GM06990 (cell line): ENCODE results near the gene WHAMM.

Experiments
- DNase-seq: peaks from one replicate; pipeline ENCODE4 v3.0.0-alpha.2; 2011; ENCODE audit not compliant: insufficient read length; ENCODE audit errors: extremely low read depth
- H3K27me3 ChIP-seq: replicated peaks from 2 replicates; pipeline ENCODE4 v1.6.0; 2011; ENCODE audit warnings: low read length; ENCODE audit not compliant: control insufficient read depth, insufficient read depth
- H3K36me3 ChIP-seq: 2 replicates; pipeline ENCODE4 v1.5.1; 2011; ENCODE audit warnings: low read length; ENCODE audit not compliant: control insufficient read depth, insufficient read depth
- H3K4me3 ChIP-seq: replicated peaks from 2 replicates; pipeline ENCODE4 v1.5.1; 2011; ENCODE audit warnings: low read depth, mild to moderate bottlenecking, control low read depth, low read length
- TF ChIP-seq, protein P1 (sequence below): IDR thresholded peaks from 2 replicates; pipeline ENCODE4 v1.5.1; 2011; ENCODE audit warnings: low read length, control low read depth, mild to moderate bottlenecking, inconsistent platforms; ENCODE audit not compliant: insufficient read depth, poor library complexity, severe bottlenecking

Gene WHAMM

DNA sequence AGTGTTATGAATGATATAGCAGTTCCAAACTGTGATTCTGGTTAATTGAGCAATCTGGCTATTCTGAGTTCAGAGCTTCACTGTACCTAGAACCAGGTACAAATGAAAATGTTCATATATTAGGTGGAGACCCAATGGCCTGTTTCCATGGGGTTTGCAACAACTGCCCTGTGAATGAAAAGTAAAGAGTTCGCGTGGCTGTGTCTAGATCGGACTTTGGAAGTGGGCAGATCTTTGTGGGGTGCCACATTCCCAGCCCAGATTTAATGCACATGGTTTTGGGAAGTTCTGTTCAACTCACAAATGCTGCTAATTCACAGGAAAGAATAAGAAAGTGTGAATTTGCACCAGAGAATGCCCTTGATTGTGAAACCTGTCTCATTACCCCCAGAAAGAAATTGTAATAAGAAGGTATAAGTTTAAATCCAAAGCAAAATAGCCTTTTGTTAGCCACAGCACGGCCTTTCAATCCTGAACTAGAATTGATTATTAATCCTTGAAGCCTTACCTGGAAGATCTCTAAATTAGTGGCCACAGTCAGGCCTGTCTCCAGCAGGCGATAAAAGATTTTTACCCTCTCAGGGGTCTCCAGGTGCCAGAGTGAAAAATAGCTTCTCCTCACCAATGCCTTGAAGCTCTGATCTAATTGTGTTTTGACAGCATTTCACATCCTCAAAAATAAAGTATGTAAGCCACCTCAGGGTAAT, 22.6 kb downstream of the WHAMM start:
- TF ChIP-seq, protein P1, sequence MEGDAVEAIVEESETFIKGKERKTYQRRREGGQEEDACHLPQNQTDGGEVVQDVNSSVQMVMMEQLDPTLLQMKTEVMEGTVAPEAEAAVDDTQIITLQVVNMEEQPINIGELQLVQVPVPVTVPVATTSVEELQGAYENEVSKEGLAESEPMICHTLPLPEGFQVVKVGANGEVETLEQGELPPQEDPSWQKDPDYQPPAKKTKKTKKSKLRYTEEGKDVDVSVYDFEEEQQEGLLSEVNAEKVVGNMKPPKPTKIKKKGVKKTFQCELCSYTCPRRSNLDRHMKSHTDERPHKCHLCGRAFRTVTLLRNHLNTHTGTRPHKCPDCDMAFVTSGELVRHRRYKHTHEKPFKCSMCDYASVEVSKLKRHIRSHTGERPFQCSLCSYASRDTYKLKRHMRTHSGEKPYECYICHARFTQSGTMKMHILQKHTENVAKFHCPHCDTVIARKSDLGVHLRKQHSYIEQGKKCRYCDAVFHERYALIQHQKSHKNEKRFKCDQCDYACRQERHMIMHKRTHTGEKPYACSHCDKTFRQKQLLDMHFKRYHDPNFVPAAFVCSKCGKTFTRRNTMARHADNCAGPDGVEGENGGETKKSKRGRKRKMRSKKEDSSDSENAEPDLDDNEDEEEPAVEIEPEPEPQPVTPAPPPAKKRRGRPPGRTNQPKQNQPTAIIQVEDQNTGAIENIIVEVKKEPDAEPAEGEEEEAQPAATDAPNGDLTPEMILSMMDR = no peak
- DNase-seq = no peak
- Histone ChIP-seq H3K4me3 (peak overlapping the region; percentile 12; the same call in 1 of the 2 replicates), H3K36me3 (peaks cover 44% of the 10 kb centered on the region), H3K27me3 (no peaks in the 10 kb centered on the region)

DNA sequence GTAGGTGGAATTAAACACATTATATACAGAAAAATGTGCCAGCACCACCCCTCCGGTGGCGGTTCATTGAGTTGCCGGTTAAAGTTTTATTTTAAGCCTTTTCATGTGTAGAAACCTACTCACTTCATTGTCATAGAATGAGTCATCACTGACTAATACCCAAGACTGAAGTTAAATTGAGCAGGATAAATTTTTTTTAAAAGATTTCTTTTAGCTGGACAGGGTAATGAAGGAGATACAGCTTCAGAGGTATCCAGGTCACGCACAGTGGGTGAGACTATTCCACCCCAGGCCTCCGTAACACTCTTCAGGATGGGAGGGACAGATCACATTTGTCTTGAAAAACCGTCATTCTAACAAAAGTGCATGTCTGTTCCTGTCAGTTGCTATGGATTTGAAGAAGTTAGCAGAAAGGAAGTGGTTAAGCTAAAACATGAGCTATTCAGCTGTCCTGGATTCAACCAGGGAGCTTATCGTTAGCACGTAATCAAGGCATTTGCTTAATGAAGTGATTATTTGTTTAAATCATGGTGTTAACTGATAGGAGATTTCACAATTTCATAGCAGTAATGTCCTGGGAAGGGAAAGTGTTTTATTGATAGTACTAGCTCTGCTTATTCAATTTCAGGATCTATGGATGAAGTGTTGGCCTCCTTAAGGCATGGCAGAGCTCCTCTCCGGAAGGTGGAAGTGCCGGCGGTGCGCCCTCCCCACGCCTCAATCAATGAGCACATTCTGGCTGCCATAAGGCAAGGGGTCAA, 23.4 kb downstream of the WHAMM start:
- TF ChIP-seq, protein P1 = no peak
- peaks cover 47% of the 10 kb centered on the region for H3K36me3 ChIP-seq
- H3K4me3 ChIP-seq = no peak overlapping the region
- peak; percentile 60 for DNase-seq
- no peaks in the 10 kb centered on the region for H3K27me3 ChIP-seq

DNA sequence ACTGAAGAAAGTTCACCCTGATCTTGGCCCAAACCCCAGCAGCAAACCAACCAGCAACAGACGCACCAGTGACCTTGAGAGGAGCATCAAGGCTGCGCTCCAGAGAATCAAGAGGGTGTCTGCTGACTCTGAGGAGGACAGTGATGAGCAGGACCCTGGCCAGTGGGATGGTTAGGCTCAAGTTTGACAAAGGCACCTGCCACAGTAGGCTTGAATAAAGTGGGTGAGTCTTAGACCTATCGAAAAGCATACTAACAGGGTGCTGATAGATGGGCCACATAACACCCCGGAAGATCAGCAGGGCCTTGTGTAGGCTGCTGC, 23.9 kb downstream of the WHAMM start:
- no peak overlapping the region for H3K4me3 ChIP-seq
- TF ChIP-seq, protein P1 = no peak
- no peaks in the 10 kb centered on the region for H3K27me3 ChIP-seq
- peaks cover 44% of the 10 kb centered on the region for H3K36me3 ChIP-seq
- DNase-seq = no peak

DNA sequence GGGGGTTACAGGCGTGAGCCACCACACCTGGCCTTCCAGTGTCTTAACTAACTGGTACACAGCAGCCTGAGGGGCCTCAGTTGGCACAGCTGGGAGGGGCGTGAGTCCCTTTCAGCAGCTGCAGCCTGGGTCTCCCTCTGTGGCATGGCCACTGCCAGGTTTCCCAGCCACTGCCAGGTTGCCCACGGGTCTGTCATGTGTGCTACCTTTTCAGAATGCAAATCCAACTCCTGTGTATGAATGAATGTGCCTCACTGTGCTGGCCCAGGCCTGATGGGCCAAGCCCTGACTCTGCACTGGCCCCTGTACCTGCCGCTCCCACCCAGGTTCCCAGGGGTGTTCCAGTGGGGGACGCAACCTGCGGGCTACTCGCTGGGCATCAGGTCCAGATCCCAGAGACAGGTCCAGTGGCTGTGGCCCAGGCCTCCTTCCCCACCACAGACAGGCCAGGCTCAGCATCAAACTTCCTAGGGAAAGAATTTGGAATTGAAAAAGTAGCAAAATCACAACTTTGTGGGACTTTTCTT, 26.0 kb downstream of the WHAMM start:
- TF ChIP-seq, protein P1 = no peak
- Histone ChIP-seq H3K36me3 (peaks cover 36% of the 10 kb centered on the region), H3K27me3 (no peaks in the 10 kb centered on the region), H3K4me3 (no peak overlapping the region)
- DNase-seq = no peak

DNA sequence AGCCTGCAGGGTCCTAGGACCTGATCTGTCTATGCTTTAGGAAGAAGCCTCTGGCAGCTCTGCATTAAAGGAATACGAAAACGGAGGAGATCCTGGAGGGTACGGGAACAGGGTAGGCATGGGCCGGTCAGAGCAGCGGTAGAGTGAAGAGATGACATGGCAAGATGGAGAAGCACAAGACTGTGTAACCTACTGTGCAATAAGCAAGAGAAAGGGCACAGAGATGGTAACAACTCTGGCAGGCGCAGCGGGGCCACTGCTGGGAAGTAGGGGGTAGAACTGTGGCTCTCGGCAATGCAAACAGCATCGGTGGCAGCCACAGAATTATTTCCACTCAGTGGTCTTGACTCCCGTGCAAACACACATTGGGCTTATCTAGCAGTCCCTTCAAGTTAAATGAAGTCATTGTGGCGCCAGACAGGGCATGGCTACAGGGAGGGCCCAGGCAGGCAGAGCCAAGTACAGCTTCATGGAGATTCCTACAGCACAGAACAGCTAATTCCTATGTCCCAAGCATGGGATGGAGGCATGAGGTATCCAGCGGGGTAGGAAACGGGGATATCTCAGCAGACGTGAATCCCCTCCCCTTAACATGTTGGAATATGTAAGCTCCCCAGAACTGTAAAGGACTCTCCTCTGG, 28.8 kb downstream of the WHAMM start:
- TF ChIP-seq, protein P1 = no peak
- DNase-seq = no peak
- Histone ChIP-seq H3K27me3 (no peaks in the 10 kb centered on the region), H3K36me3 (peaks cover 27% of the 10 kb centered on the region), H3K4me3 (no peak overlapping the region)
